Gastroesophageal sphincter (tissue), 4 donors: ENCODE results near the gene TBC1D4. TPM values are rescaled to one million over a fixed set of nuclear protein-coding genes. Genes with fewer than 3 reads are reported as not detected.

Experiments used
- ATAC-seq: fragments of 150-250 bp; one replicate; pipeline ENCODE4 v1.9.1; 2016; ENCODE audit warnings: mild to moderate bottlenecking, moderate library complexity
- H3K27ac ChIP-seq, 4 donors: fragments of 200-600 bp; sonication (generic) in 3 of 4; 1 replicate in 3 of 4; 2 replicates in 1 of 4; pipeline ENCODE4 v1.5.1; 2016 to 2019
- H3K27me3 ChIP-seq: fragments of 200-600 bp; sonication (generic); one replicate; pipeline ENCODE4 v1.5.1; 2019
- H3K36me3 ChIP-seq, 2 donors: fragments of 200-600 bp; sonication (generic); one replicate each; pipeline ENCODE4 v1.5.1; 2019; ENCODE audit warnings: control low read depth in 1 of 2
- H3K4me1 ChIP-seq, 3 donors: fragments of 200-600 bp; sonication (generic); 1 replicate in 2 of 3; 2 replicates in 1 of 3; pipeline ENCODE4 v1.5.1; 2016 to 2019; ENCODE audit warnings: control low read depth in 2 of 3
- H3K4me3 ChIP-seq, 2 donors: fragments of 200-600 bp; sonication (generic); one replicate each; pipeline ENCODE4 v1.5.1; 2019; ENCODE audit warnings: mild to moderate bottlenecking in 1 of 2, moderate library complexity in 1 of 2
- H3K9me3 ChIP-seq, 3 donors: fragments of 200-600 bp; sonication (generic); one replicate each; pipeline ENCODE4 v1.5.1; 2017 to 2019; ENCODE audit warnings: control low read depth in 2 of 3
- CTCF ChIP-seq, 4 experiments: fragments of 200-600 bp in 2 of 4; fragments of 450-650 bp in 2 of 4; sonication (generic) in 1 of 4; IDR thresholded peaks; one replicate each; pipeline ENCODE4 v1.5.1; 2017 to 2019; ENCODE audit warnings: antibody characterized with exemption in 4 of 4, mild to moderate bottlenecking in 2 of 4, moderate library complexity in 2 of 4
- EP300 ChIP-seq: sonication (generic); formaldehyde crosslinking; IDR thresholded peaks from one replicate; pipeline ENCODE4 v1.6.1; 2017; ENCODE audit warnings: antibody characterized with exemption, mild to moderate bottlenecking
- POLR2A ChIP-seq, 2 donors: fragments of 450-650 bp; IDR thresholded peaks; one replicate each; pipeline ENCODE4 v1.6.1; 2017; ENCODE audit warnings: antibody characterized with exemption in 2 of 2, mild to moderate bottlenecking in 2 of 2, moderate library complexity in 1 of 2
- POLR2AphosphoS5 ChIP-seq: sonication (generic); formaldehyde crosslinking; IDR thresholded peaks from one replicate; pipeline ENCODE4 v1.6.1; 2017; ENCODE audit warnings: antibody characterized with exemption
- WGBS, 2 donors: methylation state at CpG; one replicate each; pipeline ENCODE4 v1.1.5; 2018; ENCODE audit warnings: low coverage in 1 of 2; 5-methylcytosine and 5-hydroxymethylcytosine counted together
- total RNA-seq, 4 donors: library from RNA; depleted of rRNA; stranded (reverse); fragments of >200 nt; gene quantifications; one replicate each; pipeline ENCODE4 v1.1.0, GENCODE V29; 2016

Gene TBC1D4
- total RNA-seq, 4 donors from 2014 or later = 12.8 to 28.0 (median 22.4) TPM

DNA sequence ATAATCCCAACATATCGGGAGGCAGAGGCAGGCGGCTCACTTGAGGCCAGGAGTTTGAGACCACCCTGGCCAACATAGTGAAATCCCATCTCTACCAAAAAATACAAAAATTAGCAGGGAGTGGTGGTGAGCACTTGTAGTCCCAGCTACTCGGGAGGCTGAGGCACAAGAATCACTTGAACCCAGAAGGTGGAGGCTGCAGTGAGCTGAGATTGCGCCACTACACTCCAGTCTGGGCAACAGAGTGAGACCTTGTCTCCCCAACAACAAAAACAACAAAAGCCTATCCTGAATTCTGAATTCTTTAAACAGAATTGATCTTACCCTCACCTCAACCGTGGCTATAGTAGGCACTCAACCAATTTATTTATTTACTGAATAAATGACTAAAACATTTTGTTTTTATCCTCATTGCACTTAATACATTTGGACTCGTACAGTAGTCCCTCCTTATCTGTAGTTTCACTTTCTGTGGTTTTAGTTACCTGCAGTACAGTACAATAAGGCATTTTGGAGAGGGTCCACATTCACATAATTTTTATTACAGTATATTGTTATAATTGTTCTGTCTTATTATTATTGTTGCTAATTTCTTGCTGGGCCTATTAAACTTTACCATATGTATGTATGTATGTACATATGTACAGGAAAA is 98.8 kb downstream of the TBC1D4 start:
- H3K9me3 ChIP-seq = no peaks in the 10 kb centered on the region
- no peak overlapping the region for H3K27ac ChIP-seq
- no peaks in the 10 kb centered on the region for H3K4me1 ChIP-seq
- WGBS, 2 donors = 85 to 100% methylated on average over 3 to 4 of the region's 6 CpGs
- no peak overlapping the region for H3K4me3 ChIP-seq
- H3K36me3 ChIP-seq = no peaks in the 10 kb centered on the region
- TF ChIP-seq CTCF (IDR thresholded peaks at IDR 0.05) (no peak), EP300 (no peak), POLR2A (IDR thresholded peaks at IDR 0.05) (no peak), POLR2AphosphoS5 (no peak)
- no peaks in the 10 kb centered on the region for H3K27me3 ChIP-seq
- no peak for ATAC-seq

GRCh38 chr13:75378301-75378700 is 103.7 kb downstream of the TBC1D4 start:
- TF ChIP-seq EP300 (no peak), CTCF (IDR thresholded peaks at IDR 0.05) (no peak), POLR2A (IDR thresholded peaks at IDR 0.05) (no peak), POLR2AphosphoS5 (no peak)
- Histone ChIP-seq H3K4me3 (no peak overlapping the region), H3K27me3 (no peaks in the 10 kb centered on the region), H3K36me3 (no peaks in the 10 kb centered on the region), H3K4me1 (peaks cover 0 to 7% (median 2%) of the 10 kb centered on the region in 3 donors), H3K27ac (no peak overlapping the region), H3K9me3 (no peaks in the 10 kb centered on the region)
- no peak for ATAC-seq
- 53 to 69% methylated on average over 1 of the region's 1 CpG for WGBS, 2 donors

- Histone ChIP-seq H3K4me3 (no peak overlapping the region), H3K27me3 (no peaks in the 10 kb centered on the region), H3K4me1 (peaks cover 0 to 19% (median 2%) of the 10 kb centered on the region in 3 donors), H3K36me3 (no peaks in the 10 kb centered on the region), H3K9me3 (no peaks in the 10 kb centered on the region), H3K27ac (no peak overlapping the region)
- WGBS, 2 donors = 84 to 89% methylated on average over 6 of the region's 6 CpGs
- TF ChIP-seq POLR2A (IDR thresholded peaks at IDR 0.05) (no peak), EP300 (no peak), POLR2AphosphoS5 (no peak), CTCF (IDR thresholded peaks at IDR 0.05) (no peak)
- ATAC-seq = no peak
These were observed 105.1 kb downstream of the TBC1D4 start for GRCh38 chr13:75376792-75377402.

DNA sequence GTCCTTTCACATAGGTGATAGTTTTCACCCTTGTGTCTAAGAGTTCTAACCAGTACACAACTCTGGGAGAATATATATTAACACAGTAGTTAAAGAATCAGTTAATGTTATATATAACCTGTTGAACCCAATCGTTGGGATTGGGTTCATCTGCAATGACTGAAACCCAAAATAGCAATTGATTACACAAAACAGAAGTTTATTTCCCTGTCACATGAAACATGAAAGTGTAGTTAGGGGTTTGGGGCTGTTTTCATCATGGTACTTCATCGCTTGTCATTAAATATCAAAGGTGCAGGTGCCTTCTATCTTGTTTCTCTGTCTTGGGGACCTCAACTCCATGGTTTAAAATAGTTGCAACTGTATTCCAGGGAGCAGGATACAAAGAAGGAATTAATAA is 106.6 kb downstream of the TBC1D4 start:
- Histone ChIP-seq H3K4me1 (peaks cover 0 to 23% (median 2%) of the 10 kb centered on the region in 3 donors), H3K4me3 (no peak overlapping the region), H3K27ac (no peak overlapping the region), H3K27me3 (no peaks in the 10 kb centered on the region), H3K9me3 (no peaks in the 10 kb centered on the region), H3K36me3 (no peaks in the 10 kb centered on the region)
- no peak for ATAC-seq
- TF ChIP-seq EP300 (no peak), CTCF (IDR thresholded peaks at IDR 0.05) (no peak), POLR2A (IDR thresholded peaks at IDR 0.05) (no peak), POLR2AphosphoS5 (no peak)
- WGBS, 2 donors = 73 to 88% methylated on average over 2 of the region's 2 CpGs

GRCh38 chr13:75373988-75374387 is 108.0 kb downstream of the TBC1D4 start:
- Histone ChIP-seq H3K4me3 (no peak overlapping the region), H3K36me3 (no peaks in the 10 kb centered on the region), H3K27me3 (no peaks in the 10 kb centered on the region), H3K9me3 (no peaks in the 10 kb centered on the region), H3K4me1 (peaks cover 0 to 36% (median 2%) of the 10 kb centered on the region in 3 donors), H3K27ac (no peak overlapping the region)
- 90 to 95% methylated on average over 4 to 5 of the region's 5 CpGs for WGBS, 2 donors
- TF ChIP-seq POLR2AphosphoS5 (no peak), CTCF (IDR thresholded peaks at IDR 0.05) (no peak), EP300 (no peak), POLR2A (IDR thresholded peaks at IDR 0.05) (no peak)
- ATAC-seq = no peak
